GM10248 (cell line): ENCODE results near the gene GRB10.
"Not testable (repeated sequence)": the region's sequence is repeated elsewhere in the genome, so short reads cannot be mapped to it uniquely, and the experiment has no call there.

Source experiments
- CTCF ChIA-PET: fragments of 300-600 bp; sonication (Branson Sonifier 250); formaldehyde crosslinking; extraction: SDS; loops from one replicate; lab custom pipeline; 2021; ENCODE audit warnings: antibody characterized with exemption; lab: Yijun Ruan, JAX
- POLR2A ChIA-PET: fragments of 350-650 bp; sonication (Branson Sonifier 250); formaldehyde crosslinking; extraction: SDS; loops from one replicate; lab custom pipeline; 2020; ENCODE audit warnings: antibody characterized with exemption; lab: Yijun Ruan, JAX
- DNase-seq: peaks from one replicate; pipeline ENCODE4 v3.0.0; 2012; ENCODE audit errors: extremely low spot score
- TF ChIP-seq, protein P1 (sequence below): IDR thresholded peaks from 2 replicates; pipeline ENCODE4 v1.5.1; 2012; ENCODE audit warnings: mild to moderate bottlenecking, low read depth; ENCODE audit errors: extremely low read depth, missing control alignments, control extremely low read depth

The GRB10 gene

DNA sequence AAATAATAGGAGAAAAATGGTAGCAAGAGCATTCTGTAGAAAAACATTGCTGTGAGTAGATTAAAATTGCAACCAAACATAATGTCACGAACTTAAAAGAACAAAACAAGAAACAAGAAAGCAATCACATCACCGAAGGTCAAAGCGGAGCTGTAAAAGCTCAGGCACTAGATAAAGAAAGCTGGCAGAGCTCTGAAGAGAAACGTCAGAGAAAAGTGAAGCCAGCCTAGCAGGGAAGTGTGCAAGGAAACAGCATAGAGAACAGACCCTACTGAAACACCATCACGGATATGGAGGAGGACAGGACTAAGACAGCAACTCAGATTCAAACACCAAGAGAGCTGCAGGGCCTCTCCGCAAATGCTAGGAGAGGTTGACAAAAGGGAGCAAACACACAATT is 195.0 kb downstream of the GRB10 start:
- CTCF ChIA-PET = interaction anchor here (1.2 to 2.6 kb wide), 2 partner anchors 11 to 575 kb away, joined by 3 to 17 read pairs; no protein-coding TSS in a partner anchor
- DNase-seq = no peak
- POLR2A ChIA-PET = no interaction called here
- TF ChIP-seq, protein P1, sequence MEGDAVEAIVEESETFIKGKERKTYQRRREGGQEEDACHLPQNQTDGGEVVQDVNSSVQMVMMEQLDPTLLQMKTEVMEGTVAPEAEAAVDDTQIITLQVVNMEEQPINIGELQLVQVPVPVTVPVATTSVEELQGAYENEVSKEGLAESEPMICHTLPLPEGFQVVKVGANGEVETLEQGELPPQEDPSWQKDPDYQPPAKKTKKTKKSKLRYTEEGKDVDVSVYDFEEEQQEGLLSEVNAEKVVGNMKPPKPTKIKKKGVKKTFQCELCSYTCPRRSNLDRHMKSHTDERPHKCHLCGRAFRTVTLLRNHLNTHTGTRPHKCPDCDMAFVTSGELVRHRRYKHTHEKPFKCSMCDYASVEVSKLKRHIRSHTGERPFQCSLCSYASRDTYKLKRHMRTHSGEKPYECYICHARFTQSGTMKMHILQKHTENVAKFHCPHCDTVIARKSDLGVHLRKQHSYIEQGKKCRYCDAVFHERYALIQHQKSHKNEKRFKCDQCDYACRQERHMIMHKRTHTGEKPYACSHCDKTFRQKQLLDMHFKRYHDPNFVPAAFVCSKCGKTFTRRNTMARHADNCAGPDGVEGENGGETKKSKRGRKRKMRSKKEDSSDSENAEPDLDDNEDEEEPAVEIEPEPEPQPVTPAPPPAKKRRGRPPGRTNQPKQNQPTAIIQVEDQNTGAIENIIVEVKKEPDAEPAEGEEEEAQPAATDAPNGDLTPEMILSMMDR = no peak

DNA sequence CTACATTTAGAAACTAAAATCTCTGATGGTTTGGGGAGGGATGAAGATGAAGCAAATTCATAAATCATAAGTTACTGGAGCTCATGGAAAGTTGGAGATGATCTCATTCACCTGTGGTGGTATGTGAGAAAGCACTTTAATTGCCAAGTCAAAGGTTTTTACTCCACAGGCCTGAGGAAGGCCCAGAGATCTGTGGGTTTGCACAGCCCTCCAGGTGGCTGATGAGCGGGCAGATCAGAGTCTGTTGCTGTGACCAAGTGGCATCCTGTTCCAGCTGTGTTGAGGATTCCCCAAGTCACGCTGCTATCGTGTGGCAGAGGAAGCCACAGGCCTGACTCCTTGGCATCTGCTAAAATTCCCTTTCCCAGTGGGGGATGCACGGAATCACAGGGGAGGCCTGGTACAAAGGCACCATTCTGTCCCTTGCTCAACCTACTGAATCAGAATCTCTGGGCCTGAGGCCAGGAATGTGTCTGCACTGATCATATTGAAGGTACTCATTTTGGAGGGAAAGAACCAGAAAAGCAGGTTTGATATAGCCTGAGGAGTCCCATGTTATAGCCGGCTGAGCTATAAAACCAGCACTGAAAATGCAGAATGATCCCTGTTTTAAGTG is 197.8 kb downstream of the GRB10 start:
- TF ChIP-seq, protein P1 = no peak
- CTCF ChIA-PET = interaction anchor here (1.1 kb wide), 1 partner anchor 19 kb away, joined by 3 read pairs; no protein-coding TSS in a partner anchor
- DNase-seq = no peak
- POLR2A ChIA-PET = no interaction called here

DNA sequence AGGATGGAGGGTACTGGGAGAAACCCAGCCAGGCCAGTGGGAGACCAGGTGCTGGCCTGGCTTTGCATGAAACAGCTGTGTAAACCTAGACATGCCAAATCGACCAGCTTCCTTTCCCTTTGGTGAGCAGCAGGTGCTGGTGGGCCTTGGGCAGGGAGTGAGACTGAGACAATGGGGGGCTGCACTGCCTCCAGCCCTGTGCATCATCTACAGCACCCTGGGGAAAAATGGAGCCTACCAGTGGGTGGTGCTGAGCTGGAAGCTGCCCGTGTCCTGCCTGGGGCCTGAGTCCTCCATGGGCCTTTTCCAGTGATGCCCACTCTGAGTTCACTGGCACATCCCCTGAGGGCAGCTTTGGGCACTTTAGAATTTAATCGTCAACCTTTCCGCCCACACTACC is 198.3 kb downstream of the GRB10 start:
- ChIA-PET POLR2A (no interaction called here), CTCF (no interaction called here)
- DNase-seq = no peak
- TF ChIP-seq, protein P1 = no peak

DNA sequence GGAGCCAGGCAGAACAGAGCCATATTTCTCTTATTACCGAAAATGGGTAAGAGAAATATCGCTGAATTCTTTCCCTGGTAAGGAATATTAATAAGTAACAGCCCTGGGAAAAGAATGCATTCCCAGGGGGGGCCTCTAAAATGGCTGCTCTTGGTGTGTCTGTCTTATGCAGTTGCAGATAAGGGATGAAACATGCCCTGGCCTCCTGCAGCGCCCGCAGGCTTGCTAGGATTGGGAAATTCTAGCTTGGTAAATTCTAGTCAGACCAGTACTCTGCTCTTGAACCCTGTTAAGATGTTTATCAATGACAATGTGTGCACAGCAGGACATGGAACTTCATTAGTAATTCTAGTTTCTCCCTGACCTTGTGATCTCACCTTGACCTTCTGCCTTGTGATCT is 199.4 kb downstream of the GRB10 start:
- DNase-seq, CTCF ChIA-PET, POLR2A ChIA-PET: not testable (repeated sequence)

DNA sequence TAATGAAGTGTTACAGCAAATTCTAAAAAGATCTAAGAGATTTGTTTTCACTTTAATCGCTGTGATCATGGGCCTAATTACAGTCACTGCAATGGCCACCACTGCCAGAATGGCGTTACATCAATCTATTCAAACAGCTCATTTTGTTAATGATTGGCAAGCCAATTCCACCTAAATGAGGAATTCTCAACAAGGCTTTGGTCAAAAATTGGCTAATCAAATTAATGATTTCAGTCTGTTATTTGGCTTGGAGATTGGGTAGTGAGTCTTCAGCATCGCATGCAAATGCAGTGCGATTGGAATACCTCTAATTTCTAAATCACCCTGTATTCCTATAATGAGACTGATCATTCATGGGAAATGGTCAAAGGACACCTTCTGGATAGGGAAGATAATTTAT is 200.4 kb downstream of the GRB10 start:
- POLR2A ChIA-PET, DNase-seq, CTCF ChIA-PET: not testable (repeated sequence)

DNA sequence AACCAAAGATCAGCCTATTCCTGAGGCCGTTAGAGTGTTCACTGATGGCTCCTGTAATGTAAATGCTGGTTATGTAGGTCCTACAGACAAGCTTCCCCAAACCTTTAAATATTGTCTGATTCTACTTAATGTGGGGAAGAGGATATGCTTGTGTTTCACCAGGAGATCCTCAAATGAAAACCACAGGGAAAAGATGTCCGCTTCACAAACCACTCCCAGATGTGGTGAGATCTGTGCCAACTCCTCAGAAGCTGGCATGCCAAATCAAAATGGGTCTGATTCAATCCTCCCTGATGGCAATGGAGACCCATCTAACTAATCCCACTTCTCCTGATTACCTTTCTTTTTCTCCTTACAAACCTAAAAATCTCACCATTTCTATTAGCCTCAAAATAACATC is 202.0 kb downstream of the GRB10 start:
- CTCF ChIA-PET = interaction anchor here (1.2 kb wide), 1 partner anchor 14 kb away, joined by 3 read pairs; no protein-coding TSS in a partner anchor
- DNase-seq, POLR2A ChIA-PET: not testable (repeated sequence)

DNA sequence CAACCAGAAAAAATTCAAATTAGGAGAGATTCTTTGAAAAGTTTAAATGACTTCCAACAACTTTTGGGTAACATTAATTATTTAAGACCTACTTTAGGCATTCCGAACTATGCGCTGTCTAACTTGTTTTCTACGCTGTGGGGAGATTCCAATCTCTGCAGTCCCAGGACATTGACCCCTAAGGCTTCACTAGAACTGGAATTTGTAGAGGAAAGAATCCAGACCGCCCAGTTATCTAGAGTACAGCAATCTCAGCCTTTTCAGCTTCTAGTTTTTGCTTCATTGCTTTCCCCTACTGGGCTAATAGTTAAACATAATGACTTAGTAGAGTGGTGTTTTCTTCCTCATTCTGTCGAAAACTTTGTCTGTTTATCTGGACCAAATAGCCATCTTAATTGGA is 202.6 kb downstream of the GRB10 start:
- ChIA-PET CTCF (no interaction called here), POLR2A (no interaction called here)
- TF ChIP-seq, protein P1 = no peak
- DNase-seq = no peak

DNA sequence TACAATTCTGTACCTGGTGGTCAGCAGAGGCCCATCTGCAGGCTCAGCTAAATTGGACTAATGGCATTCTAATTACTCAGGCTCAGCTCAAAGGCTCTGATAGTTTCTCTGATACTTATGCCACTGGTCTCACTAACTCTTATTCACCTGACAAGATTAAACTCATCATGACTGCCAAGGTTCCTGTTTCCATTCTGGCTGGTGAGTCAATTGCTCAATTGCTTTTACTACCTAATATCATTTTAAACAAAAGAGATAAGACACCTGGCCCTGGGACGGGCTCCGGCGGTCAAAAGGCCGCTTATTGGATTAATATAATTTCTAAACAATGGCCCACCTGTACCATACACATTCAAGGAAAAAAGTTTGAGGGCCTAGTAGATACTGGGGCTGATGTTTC is 204.6 kb downstream of the GRB10 start:
- POLR2A ChIA-PET = not testable (repeated sequence)

DNA sequence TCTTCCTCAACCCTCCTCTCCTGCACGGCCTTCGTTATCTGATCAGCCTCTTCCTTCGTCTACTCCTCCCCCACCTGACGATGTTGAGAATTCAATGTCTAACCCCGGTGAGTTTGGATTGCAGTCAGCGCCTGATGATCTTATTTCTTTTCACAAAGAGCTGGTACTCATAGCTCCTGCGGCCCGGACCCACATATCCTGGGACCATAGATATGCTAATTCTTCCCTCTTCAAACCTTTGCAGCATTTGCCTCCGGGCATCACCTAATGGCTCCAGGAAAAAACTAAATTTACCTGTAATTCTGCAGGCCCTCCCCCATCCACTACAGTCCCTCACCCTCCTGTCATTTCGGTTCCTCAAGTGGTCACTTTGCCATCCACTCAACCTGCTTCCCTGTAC is 205.1 kb downstream of the GRB10 start:
- TF ChIP-seq, protein P1 = no peak
- ChIA-PET CTCF (no interaction called here), POLR2A (no interaction called here)
- DNase-seq = no peak

More for the DNA sequence above, 204.6 kb downstream of the GRB10 start:
- CTCF ChIA-PET, DNase-seq: not testable (repeated sequence)

DNA sequence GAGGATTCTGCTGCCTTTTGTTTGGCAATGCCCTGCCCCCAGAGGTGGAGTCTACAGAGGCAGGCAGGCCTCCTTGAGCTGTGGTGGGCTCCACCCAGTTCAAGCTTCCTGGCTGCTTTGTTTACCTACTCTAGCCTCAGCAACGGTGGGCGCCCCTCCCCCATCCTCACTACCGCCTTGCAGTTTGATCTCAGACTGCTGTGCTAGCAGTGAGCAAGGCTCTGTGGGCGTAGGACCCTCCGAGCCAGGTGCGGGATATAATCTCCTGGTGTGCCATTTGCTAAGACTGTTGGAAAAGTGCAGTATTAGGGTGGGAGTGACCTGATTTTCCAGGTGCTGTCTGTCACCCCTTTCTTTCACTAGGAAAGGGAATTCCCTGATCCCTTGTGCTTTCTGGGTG is 206.3 kb downstream of the GRB10 start:
- POLR2A ChIA-PET, CTCF ChIA-PET, DNase-seq: not testable (repeated sequence)
